ENCODE results near the gene DACT2. TPM values are rescaled to one million over a fixed set of nuclear protein-coding genes. Genes with fewer than 3 reads are reported as not detected.

DACT2 gene
- total and polyA plus RNA-seq, 9 of the 15 experiments (the other 6 are each of a cell fraction or from before 2014, with no cell fraction given), result not detected

GRCh38 chr6:168333039-168333438, 13.5 kb upstream of the DACT2 start (continued):
- TF ChIP-seq CBX3 (IDR thresholded peaks at IDR 0.05; ENCODE audit: borderline replicate concordance in 1 of 2, low read length in 2 of 2) (0 out of 3 replicates have a peak, but pooled peaks of 1 of the 2 experiments have one; percentile 50), YY1 (IDR thresholded peaks at IDR 0.05; ENCODE audit: borderline replicate concordance in 1 of 3, control insufficient read depth in 1 of 3, extremely low read depth in 1 of 3, insufficient read depth in 3 of 3, insufficient read length in 1 of 3, insufficient replicate concordance in 2 of 3, low read depth in 1 of 3, low read length in 2 of 3) (peak in 1 of 3 experiments; percentile 82)

DNA sequence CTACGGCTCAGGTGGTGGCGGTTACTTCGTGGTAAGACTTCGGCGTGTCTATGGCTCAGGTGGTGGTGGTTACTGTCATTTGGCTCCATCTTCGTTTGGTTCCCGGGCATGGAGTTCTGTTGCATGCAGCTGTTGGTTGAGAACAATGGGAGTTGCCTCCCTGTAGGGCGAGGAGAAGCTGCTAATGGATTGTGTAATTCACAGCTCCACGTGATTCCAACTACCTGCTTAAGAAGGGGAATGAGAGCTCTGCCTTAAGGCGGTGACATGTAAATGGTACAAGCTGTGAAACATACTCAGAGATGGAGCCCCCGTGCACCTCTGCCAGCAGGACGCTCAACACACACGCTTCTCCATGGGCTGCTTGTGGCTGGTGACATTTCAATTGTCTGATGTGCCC, 12.4 kb upstream of the DACT2 start:
- no peaks in the 10 kb centered on the region for H3K4me1 ChIP-seq (replicated peaks in 1 of 2; ENCODE audit: control insufficient read depth in 2 of 2, insufficient read depth in 2 of 2, low read length in 2 of 2)
- no peak overlapping the region for H3K4me2 ChIP-seq (ENCODE audit: insufficient read depth, low read length)
- no peak overlapping the region for H3K4me3 ChIP-seq
- H3K27me3 ChIP-seq (ENCODE audit: control insufficient read depth in 2 of 2, insufficient read depth in 2 of 2, low read length in 2 of 2), result peaks cover 0 to 16% of the 10 kb centered on the region in 2 experiments; a peak in 2 of 5 replicates
- no peak overlapping the region for H3K27ac ChIP-seq (ENCODE audit: extremely low read depth, low read depth, low read length)
- H3K36me3 ChIP-seq (ENCODE audit: control insufficient read depth, insufficient read depth, low read length), result no peaks in the 10 kb centered on the region
- ATAC-seq, result no peak
- H3K79me2 ChIP-seq (ENCODE audit: control insufficient read depth, insufficient read depth, low read length), result no peaks in the 10 kb centered on the region
- 3% methylated on average over 13 of the region's 13 CpGs for WGBS (ENCODE audit: insufficient coverage, low coverage, missing lambda C conversion rate)
- H3K9me3 ChIP-seq (replicated peaks; ENCODE audit: control insufficient read depth, insufficient read depth, low read depth, low read length), result no peaks in the 10 kb centered on the region
- H3K9ac ChIP-seq (ENCODE audit: insufficient read depth in 1 of 2, low read depth in 2 of 2, low read length in 2 of 2), result no peak overlapping the region
- no peak for DNase-seq (ENCODE audit: extremely low read depth in 1 of 4, low spot score in 3 of 4)
- in situ Hi-C loops (cut with MboI), result no loop called here
- intact Hi-C loops (cut with micrococcal nuclease), result no loop called here
- H2AFZ ChIP-seq (ENCODE audit: low read depth, low read length), result no peak overlapping the region
- no peaks in the 10 kb centered on the region for H4K20me1 ChIP-seq (replicated peaks; ENCODE audit: control insufficient read depth, insufficient read depth, low read length)
- ChIA-PET POLR2A (no interaction called here), CTCF (ENCODE audit: low intra/inter-chr PET ratio) (no interaction called here)
- H3K9me1 ChIP-seq (ENCODE audit: control insufficient read depth, insufficient read depth, low read length), result no peaks in the 10 kb centered on the region
- BruUV-seq (replicated peaks), result no TSS peak
- no peak for FAIRE-seq
- TF ChIP-seq RNF219 (CRISPR knock-in tag; IDR thresholded peaks at IDR 0.05) (no peak), RB1 (IDR thresholded peaks at IDR 0.05; ENCODE audit: low read depth) (no peak), DDX20 (tag; IDR thresholded peaks at IDR 0.05; ENCODE audit: low read depth) (no peak), RNF2 (IDR thresholded peaks at IDR 0.05) (no peak)
- TF ChIP-seq, protein P1, sequence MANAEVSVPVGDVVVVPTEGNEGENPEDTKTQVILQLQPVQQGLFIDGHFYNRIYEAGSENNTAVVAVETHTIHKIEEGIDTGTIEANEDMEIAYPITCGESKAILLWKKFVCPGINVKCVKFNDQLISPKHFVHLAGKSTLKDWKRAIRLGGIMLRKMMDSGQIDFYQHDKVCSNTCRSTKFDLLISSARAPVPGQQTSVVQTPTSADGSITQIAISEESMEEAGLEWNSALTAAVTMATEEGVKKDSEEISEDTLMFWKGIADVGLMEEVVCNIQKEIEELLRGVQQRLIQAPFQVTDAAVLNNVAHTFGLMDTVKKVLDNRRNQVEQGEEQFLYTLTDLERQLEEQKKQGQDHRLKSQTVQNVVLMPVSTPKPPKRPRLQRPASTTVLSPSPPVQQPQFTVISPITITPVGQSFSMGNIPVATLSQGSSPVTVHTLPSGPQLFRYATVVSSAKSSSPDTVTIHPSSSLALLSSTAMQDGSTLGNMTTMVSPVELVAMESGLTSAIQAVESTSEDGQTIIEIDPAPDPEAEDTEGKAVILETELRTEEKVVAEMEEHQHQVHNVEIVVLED (CRISPR knock-in tag; IDR thresholded peaks at IDR 0.05), result no peak
